ENCODE results near the gene SPEG.

The SPEG gene

DNA sequence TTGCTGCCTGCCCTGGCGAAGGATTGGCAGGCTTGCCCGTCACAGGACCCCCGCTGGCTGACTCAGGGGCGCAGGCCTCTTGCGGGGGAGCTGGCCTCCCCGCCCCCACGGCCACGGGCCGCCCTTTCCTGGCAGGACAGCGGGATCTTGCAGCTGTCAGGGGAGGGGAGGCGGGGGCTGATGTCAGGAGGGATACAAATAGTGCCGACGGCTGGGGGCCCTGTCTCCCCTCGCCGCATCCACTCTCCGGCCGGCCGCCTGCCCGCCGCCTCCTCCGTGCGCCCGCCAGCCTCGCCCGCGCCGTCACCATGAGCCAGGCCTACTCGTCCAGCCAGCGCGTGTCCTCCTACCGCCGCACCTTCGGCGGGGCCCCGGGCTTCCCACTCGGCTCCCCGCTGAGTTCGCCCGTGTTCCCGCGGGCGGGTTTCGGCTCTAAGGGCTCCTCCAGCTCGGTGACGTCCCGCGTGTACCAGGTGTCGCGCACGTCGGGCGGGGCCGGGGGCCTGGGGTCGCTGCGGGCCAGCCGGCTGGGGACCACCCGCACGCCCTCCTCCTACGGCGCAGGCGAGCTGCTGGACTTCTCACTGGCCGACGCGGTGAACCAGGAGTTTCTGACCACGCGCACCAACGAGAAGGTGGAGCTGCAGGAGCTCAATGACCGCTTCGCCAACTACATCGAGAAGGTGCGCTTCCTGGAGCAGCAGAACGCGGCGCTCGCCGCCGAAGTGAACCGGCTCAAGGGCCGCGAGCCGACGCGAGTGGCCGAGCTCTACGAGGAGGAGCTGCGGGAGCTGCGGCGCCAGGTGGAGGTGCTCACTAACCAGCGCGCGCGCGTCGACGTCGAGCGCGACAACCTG is 16.3 kb upstream of the SPEG start, which contains the start of gene DES:
DES (plus strand) TSS at position 223 of the 857 bp plus-strand sequence; CDS start at position 309, 86 bp downstream.
- TF ChIP-seq FOXP2 (optimal IDR thresholded peaks at IDR 0.05; ENCODE audit: control extremely low read depth, extremely low read length, insufficient read depth) (no peak), POLR2AphosphoS5 (IDR thresholded peaks at IDR 0.05; ENCODE audit: borderline replicate concordance, low read depth, low read length) (no peak), EZH2 (IDR thresholded peaks at IDR 0.05) (no peak)
- no peak for DNase-seq (ENCODE audit: low read depth, low spot score)
- no peaks in the 10 kb centered on the region for H3K9me3 ChIP-seq (ENCODE audit: low read depth, low read length)
- no peak within 1 kb of the TSS for H3K4me3 ChIP-seq
- no peak within 1 kb of the TSS for H3K9ac ChIP-seq (ENCODE audit: insufficient read length)
- no peaks in the 10 kb centered on the region for H3K36me3 ChIP-seq (ENCODE audit: insufficient read depth, low read length)
- H3K27ac ChIP-seq: no peak within 1 kb of the TSS

DNA sequence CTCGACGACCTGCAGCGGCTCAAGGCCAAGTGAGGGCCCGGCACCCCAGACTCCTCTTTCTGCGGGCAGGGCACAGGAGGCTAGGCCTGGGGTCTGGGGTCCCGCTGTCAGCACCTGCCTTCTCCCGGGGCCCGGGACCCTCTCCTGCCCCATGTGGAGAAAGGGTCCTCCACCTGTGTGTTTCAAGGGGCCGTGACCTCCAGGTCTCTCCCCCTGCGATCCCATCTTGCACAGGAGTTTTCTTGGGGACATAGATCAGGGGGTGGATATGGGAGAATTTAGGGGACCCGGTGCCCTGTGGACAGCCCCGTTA is 15.7 kb upstream of the SPEG start:
- no peaks in the 10 kb centered on the region for H3K9me3 ChIP-seq (ENCODE audit: low read depth, low read length)
- no peak overlapping the region for H3K9ac ChIP-seq (ENCODE audit: insufficient read length)
- TF ChIP-seq POLR2AphosphoS5 (IDR thresholded peaks at IDR 0.05; ENCODE audit: borderline replicate concordance, low read depth, low read length): no peak
- TF ChIP-seq EZH2 (IDR thresholded peaks at IDR 0.05): no peak
- no peak for TF ChIP-seq FOXP2 (optimal IDR thresholded peaks at IDR 0.05; ENCODE audit: control extremely low read depth, extremely low read length, insufficient read depth)
- H3K4me3 ChIP-seq: no peak overlapping the region
- no peak overlapping the region for H3K27ac ChIP-seq
- DNase-seq (ENCODE audit: low read depth, low spot score): no peak
- no peaks in the 10 kb centered on the region for H3K36me3 ChIP-seq (ENCODE audit: insufficient read depth, low read length)

- Histone ChIP-seq H3K4me3 (no peak overlapping the region), H3K9ac (ENCODE audit: insufficient read length) (no peak overlapping the region), H3K36me3 (ENCODE audit: insufficient read depth, low read length) (no peaks in the 10 kb centered on the region), H3K27ac (no peak overlapping the region), H3K9me3 (ENCODE audit: low read depth, low read length) (no peaks in the 10 kb centered on the region)
- no peak for TF ChIP-seq EZH2 (IDR thresholded peaks at IDR 0.05)
- no peak for TF ChIP-seq POLR2AphosphoS5 (IDR thresholded peaks at IDR 0.05; ENCODE audit: borderline replicate concordance, low read depth, low read length)
- no peak for TF ChIP-seq FOXP2 (optimal IDR thresholded peaks at IDR 0.05; ENCODE audit: control extremely low read depth, extremely low read length, insufficient read depth)
- no peak for DNase-seq (ENCODE audit: low read depth, low spot score)
Observed at GRCh38 chr2:219419331-219420197, 15.1 kb upstream of the SPEG start.

- DNase-seq (ENCODE audit: low read depth, low spot score): no peak
- no peaks in the 10 kb centered on the region for H3K36me3 ChIP-seq (ENCODE audit: insufficient read depth, low read length)
- TF ChIP-seq POLR2AphosphoS5 (IDR thresholded peaks at IDR 0.05; ENCODE audit: borderline replicate concordance, low read depth, low read length) (no peak), EZH2 (IDR thresholded peaks at IDR 0.05) (no peak), FOXP2 (optimal IDR thresholded peaks at IDR 0.05; ENCODE audit: control extremely low read depth, extremely low read length, insufficient read depth) (no peak)
Observed at GRCh38 chr2:219420687-219421086, 14.0 kb upstream of the SPEG start.

GRCh38 chr2:219421323-219421722 is 13.3 kb upstream of the SPEG start:
- H3K36me3 ChIP-seq (ENCODE audit: insufficient read depth, low read length): no peaks in the 10 kb centered on the region
- no peak overlapping the region for H3K27ac ChIP-seq
- H3K9ac ChIP-seq (ENCODE audit: insufficient read length): no peak overlapping the region
- H3K4me3 ChIP-seq: no peak overlapping the region
- DNase-seq (ENCODE audit: low read depth, low spot score): no peak
- TF ChIP-seq EZH2 (IDR thresholded peaks at IDR 0.05) (no peak), POLR2AphosphoS5 (IDR thresholded peaks at IDR 0.05; ENCODE audit: borderline replicate concordance, low read depth, low read length) (no peak), FOXP2 (optimal IDR thresholded peaks at IDR 0.05; ENCODE audit: control extremely low read depth, extremely low read length, insufficient read depth) (no peak)
- H3K9me3 ChIP-seq (ENCODE audit: low read depth, low read length): no peaks in the 10 kb centered on the region

More at GRCh38 chr2:219420687-219421086, 14.0 kb upstream of the SPEG start:
- H3K27ac ChIP-seq: no peak overlapping the region
- no peak overlapping the region for H3K4me3 ChIP-seq
- H3K9ac ChIP-seq (ENCODE audit: insufficient read length): no peak overlapping the region
- no peaks in the 10 kb centered on the region for H3K9me3 ChIP-seq (ENCODE audit: low read depth, low read length)

DNA sequence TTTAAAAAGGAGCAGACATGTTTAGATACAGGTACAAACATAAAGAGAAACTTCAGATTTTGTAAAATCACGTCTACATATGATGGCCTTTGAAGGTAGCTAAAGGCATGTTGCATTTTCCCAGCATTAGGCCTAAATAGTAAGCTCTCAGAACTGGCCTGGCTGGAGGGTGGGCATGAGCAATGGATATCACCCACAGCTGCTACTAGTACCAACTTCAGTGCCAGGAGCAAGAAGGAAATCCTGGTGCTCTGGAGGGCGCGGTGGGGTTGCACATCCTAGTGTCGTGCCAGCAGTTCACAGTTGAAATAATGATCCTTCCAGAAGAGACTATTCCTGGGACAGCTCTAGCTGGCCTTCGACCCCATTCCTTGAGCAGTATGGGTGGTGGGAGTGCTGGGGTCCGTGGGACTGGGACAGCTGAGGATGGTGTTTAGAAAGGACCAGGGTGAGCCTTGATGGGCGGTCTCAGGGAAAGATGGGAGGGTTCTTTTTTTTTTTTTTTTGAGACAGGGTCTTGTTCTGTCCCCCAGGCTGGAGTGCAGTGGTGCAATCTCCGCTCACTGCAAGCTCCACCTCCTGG is 11.6 kb upstream of the SPEG start:
- H3K27ac ChIP-seq: no peak overlapping the region
- no peaks in the 10 kb centered on the region for H3K9me3 ChIP-seq (ENCODE audit: low read depth, low read length)
- TF ChIP-seq POLR2AphosphoS5 (IDR thresholded peaks at IDR 0.05; ENCODE audit: borderline replicate concordance, low read depth, low read length) (no peak), EZH2 (IDR thresholded peaks at IDR 0.05) (no peak), FOXP2 (optimal IDR thresholded peaks at IDR 0.05; ENCODE audit: control extremely low read depth, extremely low read length, insufficient read depth) (no peak)
- no peak for DNase-seq (ENCODE audit: low read depth, low spot score)
- H3K36me3 ChIP-seq (ENCODE audit: insufficient read depth, low read length): no peaks in the 10 kb centered on the region
- no peak overlapping the region for H3K4me3 ChIP-seq
- no peak overlapping the region for H3K9ac ChIP-seq (ENCODE audit: insufficient read length)

- no peak for DNase-seq (ENCODE audit: low read depth, low spot score)
- H3K27ac ChIP-seq: no peak overlapping the region
- H3K9me3 ChIP-seq (ENCODE audit: low read depth, low read length): no peaks in the 10 kb centered on the region
- H3K9ac ChIP-seq (ENCODE audit: insufficient read length): no peak overlapping the region
- TF ChIP-seq FOXP2 (optimal IDR thresholded peaks at IDR 0.05; ENCODE audit: control extremely low read depth, extremely low read length, insufficient read depth) (no peak), EZH2 (IDR thresholded peaks at IDR 0.05) (no peak), POLR2AphosphoS5 (IDR thresholded peaks at IDR 0.05; ENCODE audit: borderline replicate concordance, low read depth, low read length) (no peak)
- H3K4me3 ChIP-seq: no peak overlapping the region
- H3K36me3 ChIP-seq (ENCODE audit: insufficient read depth, low read length): no peaks in the 10 kb centered on the region
Observed at GRCh38 chr2:219423652-219424377, 10.8 kb upstream of the SPEG start.

All from SK-N-MC (cell line).